Stimulated activated CD4-positive, alpha-beta T cell treated with anti-CD3 and anti-CD28 coated beads, TNF-alpha, amount 100 ng/mL, for 1 hour (primary cell): ENCODE results near the gene CDK11B.
"Not testable (repeated sequence)": the region's sequence is repeated elsewhere in the genome, so short reads cannot be mapped to it uniquely, and the experiment has no call there.

ENCODE experiments used
- DNase-seq, 3 donors: peaks; one replicate each; pipeline ENCODE4 v3.0.0-alpha.2; 2020; ENCODE audit warnings: low read depth in 3 of 3, low spot score in 1 of 3

The CDK11B gene

DNA sequence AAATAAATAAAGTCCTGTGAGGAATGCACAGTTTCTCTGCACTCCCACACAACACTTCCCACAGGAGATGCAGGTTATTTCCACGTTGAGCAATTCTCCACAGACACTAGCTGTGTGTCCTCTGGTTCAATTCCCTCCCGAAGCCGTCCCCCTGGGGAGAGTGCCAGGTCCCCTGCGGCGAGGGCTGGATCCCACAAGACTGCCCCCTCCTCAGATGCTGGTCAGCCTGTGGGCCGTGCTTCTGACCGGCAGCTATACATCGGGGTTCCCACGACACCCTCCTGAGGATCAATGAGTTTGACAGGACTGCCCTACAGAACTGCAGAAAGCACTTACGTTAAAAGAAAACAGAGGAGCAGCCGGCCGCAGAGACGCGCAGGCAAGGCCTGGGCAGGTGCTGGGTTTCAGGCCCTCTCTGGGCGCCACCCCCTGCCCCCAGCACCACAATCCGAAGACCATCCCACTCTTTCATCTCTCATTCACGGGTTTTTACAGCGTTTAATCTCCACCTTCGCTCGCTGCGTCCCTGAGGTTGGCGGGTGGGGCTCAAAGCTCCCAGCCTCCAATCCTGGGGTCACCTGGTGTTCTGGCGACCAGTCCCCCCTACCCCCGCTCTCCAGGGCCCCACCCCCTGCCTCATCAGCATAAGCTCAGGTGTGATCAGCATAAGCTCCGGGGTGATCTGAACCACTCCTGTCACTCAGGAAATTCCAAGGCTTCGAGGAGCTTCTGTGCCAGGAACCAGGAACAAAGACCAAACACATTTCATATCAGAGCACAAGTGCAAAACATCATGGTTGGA, 24.5 kb upstream of the CDK11B start:
- DNase-seq = no peak

DNA sequence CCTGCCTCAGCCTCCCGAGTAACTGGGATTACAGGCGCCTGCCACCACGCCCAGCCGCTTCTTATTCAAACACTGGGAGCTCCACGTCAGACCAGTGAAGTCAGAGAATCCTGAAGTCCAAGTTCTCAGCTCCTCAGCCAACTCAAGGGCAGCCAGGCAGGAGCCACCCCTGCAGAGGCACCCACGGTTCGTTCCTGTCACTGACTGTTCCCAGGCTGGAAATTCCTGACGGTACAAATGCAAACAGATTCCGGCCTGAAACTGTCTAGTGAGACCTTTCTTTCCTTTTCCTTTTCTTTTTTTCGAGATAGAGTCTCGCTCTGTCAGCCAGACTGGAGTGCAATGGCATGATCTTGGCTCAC, 22.1 kb upstream of the CDK11B start:
- no peak for DNase-seq

DNA sequence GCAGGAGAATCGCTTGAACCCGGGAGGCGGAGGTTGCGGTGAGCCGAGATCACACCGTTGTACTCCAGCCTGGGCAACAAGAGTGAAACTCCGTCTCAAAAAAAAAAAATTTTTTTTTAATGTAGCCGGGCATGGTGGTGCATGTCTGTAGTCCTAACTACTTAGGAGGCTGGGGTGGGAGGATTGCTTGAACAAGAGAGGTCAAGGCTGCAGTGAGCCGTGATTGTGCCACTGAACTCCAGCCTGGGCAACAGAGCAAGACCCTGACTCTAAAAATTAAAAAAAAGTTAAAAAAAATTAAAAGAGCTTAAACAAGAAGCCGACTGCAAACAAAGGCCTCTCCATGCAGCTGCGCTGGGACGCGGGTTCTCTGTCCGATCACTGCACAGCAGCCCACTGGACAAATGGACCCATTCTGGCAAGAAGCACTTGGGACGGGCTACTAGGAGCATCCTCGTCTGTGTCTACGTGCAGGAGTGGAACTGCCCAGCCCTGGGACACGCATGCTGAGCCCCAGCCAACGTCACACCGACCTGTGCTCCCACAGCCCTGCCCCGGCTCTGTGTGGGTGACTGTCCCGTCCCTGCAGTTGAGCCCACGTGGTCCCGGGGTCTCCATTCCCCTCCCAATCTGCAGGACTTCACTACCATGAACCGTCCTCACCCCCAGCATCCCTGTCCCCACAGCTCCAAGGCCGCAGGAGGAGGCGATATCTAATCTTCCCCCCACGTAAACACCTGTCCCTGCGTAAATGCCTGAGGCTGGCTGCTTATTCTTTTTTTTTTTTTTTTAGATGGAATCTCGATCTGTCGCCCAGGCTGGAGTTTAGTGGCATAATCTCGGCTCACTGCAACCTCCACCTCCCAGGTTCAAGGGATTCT, 21.5 kb upstream of the CDK11B start:
- DNase-seq = no peak

- DNase-seq = peak in 1 of 3 donors; percentile 49
Observed at GRCh38 chr1:1678581-1679380, 20.0 kb upstream of the CDK11B start.

DNA sequence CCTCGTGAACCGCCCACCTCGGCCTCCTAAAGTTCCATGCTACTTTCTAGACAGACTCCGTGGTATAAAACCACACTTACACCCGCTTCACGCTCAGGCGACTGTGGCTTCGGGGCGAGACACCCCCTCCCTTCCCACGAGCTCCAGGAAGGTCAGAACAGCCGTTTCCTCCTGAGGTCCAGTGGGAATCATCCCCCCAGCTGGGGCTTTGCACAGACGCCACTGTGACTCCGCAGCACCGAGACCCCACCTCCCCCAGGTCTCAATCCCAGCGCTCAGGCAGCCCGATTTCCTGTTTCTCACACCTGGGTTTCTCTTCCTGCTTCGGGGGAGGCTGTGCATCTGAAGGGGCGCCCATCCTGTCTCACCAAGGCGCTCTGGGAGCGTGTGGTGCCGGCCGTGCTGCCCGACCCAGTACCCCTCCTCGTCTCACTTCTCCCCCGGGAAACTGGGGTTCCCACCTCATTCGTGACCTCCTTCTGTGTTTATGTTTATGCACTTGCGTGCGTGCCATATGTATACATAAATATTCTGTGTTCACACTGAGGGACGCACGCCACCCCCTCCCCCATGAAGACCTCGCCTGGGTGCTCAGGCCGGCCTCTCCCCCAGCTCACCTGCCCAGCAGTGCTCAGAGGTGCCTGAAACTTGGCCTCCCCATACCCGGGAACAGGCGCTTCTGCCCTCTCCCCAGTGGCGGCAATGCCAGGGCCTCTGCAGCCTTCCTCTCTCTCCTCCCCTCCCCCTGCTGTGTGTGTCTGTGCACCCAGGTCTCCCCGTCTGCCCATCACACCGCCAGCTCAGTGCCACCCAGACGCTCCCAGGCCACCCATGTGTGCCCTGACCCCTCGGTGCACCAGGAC, 19.1 kb upstream of the CDK11B start:
- peak in 1 of 3 donors; percentile 43 for DNase-seq

- DNase-seq = not testable (repeated sequence)
Observed at GRCh38 chr1:1676087-1676486, 17.3 kb upstream of the CDK11B start.

DNA sequence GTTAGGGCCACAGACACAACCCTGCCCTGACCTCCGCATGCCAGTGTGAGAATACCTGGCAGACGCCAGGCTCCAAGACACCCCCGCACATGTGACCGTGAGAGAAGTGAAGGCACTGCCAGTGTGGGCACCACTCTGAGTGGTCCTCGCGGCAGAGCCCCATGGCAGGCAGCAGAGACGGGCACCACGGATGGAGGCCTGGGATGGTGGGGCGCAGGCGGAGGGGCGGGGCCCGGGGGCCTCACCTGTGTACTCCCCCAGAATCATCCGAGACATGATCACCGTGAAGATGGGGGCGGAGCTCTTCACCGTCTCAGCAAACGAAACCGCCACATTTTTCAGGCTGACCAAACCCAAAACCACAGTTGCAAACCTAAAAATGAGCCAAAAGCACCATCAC, 16.4 kb upstream of the CDK11B start:
- not testable (repeated sequence) for DNase-seq

DNA sequence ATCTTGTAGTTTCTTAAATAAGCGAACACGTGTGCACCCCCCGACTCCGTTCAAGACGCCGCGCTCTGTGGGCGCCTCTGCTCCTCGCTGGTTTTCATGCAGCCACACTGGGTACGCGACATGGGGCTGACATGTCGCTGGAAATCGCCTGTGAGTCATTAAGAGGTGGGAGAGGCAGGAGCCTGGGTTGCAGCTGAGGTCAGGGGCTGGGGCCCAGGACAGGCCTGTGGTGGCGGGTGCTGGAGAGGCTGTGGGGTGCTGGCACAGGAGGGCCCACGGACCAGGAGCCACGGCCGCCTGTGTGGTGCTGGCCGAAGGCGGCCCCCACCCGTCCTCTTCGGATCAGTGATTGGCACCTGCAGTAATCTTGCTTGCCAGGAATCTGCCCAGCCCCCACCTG, 16.0 kb upstream of the CDK11B start:
- not testable (repeated sequence) for DNase-seq

DNA sequence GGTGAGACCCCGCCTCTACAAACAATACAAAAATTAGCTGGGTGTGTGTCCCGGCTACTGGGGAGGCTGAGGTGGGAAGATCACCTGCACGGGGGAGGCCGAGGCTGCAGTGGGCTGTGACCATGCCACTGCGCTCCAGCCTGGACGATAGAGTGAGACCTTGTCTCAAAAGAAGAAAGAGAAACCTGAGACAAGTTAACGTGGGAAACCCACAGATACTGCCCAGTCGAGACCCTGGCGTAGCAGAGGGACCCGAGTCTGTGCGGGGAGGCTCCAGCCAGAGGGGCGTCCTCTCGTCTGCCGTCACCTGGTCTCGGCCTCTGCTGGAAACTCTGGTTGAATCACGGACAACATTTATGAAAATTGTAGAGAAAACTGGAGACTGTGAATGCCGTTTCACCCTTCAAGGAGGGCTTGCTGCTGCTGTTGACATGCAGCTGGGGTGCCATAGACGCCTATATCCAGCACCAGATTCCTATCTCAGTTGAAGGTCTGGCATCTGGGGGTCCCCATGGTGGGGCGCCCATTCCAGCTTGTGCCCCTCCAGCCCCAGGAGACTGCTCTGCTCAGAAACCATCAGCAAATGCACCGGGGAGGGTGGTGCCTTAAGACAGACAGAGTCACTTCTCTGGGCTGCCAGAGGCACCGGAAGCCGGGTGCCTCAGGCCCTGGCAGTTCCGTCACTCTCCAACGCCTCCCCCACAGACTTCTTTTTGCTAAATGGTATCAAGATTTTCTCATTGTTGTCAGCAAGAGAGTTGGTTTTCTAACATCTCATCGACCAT, 13.6 kb upstream of the CDK11B start:
- no peak for DNase-seq

- no peak for DNase-seq
Observed at GRCh38 chr1:1671365-1672119, 12.7 kb upstream of the CDK11B start.

DNA sequence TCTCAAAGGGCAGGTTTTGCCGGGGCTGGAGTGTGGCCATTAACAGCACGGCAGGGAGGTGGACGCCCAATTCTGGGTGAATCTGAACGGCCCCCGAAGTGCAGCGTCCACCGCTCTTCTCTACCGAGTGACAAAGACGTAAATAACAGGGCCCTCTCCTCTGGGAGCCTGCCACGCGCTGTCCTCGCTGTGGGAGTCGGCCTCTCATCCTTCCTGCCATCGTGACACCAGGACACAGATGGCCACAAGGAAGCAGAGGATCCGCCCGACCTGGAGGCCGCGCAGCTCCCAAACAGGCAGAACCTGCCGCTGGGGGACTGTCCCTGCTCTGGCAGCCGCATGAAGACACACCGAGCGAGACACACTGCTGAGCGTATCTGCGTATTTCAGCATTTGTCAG, 12.1 kb upstream of the CDK11B start:
- DNase-seq = no peak

DNA sequence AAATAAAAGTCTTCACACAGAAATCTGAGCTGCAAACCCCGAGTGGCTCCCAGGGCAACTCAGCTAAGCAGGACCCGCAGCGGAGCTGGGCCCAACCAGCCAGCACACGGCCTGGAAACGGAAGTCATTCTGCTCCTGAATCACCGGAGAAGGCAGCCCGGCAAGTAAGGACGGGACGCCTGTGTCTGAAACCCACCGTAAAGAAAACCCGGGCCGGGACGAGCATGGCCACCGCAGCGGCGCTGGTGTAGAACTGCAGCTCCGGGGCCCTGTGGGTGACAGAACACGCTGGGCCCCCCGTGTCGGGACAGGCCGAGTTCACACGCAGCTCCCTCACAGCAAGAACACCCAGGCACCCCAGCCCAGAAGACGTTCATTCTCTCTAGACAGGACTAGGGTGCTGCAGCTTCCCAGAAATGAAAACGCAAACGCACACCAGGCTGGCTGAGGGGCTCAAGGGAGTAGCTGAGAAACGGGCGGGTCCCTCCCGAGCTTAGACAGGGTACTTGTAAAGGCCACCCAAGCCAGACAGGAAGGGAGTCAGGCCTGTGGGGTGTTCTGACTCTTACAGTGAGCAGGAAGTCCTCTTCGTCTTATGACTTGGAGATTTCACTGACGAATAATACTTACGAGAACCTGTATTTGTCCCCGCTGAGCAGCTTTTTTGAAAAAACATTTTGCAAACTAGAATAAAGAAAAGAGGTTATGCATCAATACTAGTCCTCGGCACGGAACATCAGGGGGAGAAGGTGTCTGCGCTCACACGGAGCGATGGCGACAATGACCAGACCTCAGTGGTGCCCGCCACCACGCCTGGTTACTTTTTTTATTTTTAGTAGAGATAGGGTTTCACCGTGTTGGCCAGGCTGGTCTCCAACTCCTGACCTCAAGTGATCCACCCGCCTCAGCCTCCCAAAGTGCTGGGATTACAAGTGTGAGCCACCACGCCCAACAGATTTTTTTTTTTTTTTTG, 10.9 kb upstream of the CDK11B start:
- no peak for DNase-seq

DNA sequence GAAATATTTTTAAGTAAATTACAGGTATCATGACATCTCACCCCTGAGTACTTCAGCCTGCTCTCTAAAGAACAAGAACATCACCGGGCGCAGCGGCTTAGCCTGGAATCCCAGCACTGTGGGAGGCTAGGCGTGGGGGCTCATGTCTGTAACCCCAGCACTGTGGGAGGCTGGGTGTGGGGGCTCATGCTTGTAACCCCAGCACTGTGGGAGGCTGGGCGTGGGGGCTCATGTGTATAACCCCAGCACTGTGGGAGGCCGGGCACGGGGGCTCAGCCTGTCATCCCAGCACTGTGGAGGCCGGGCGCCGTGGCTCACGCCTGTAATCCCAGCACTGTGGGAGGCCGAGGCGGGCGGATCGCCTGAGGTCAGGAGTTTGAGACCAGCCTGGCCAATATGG, 7.7 kb upstream of the CDK11B start:
- no peak for DNase-seq

GRCh38 chr1:1665815-1666251, 7.0 kb upstream of the CDK11B start:
- DNase-seq = no peak

DNA sequence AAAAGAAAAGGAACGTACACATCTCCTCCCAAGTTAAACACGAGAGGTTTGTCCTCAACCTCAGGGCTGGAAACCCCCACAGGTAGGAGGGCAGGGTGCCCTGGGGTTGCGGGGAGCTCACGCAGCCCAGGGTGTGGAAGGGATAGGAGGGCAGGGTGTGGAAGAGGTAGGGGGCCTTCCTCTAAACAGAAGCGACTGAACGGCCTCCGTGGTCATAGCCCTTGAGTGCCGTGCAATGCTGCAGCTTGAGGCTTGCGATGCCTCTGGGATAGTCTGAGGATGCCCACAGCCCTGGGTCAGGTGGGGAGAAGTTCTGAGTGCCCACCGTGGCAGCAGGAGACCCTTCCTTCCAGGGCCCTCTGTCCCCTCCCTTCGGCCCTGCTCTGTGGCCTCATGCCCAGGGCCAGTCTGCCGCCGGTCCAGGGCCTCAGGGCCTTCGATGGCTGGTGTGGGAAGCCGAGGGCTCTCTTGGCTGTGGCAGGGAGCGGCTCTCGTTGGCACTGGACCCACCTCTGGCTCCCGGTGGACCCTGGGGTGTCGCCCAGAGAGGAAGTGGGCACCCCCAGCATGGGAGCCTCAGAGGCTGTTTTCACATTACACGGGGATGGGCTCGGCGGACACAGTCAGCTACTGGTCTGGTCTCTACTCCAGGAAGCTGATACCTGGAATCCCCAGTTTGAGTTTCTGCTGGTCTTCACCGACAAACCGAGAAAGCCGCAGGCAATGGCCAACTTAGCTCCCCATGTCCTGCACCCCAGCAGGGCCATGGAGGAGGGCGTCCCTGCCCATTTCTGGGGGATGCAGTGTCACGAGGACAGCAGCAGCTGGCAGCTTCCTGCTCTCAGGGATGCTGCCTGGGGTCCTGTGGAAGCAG, 6.4 kb upstream of the CDK11B start:
- DNase-seq = no peak

DNA sequence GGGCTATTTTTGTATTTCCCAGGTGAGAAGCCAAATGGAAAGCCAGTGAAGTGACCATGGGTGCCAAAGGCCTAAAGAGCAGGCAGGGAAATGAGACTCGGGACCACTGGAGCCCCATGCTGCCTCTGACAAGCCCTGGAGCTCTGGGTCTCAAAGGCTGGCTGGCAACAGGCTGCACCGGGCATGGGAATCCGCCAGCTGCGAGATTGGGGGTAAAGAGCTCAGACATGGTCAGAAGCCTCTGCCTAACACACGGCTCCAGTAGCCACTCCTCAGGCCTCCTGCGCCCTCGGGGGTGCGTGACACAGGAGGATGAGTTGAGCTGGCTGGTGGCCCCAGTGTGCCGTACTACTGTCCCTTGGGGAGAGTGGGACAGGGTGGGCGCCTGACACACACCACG, 5.5 kb upstream of the CDK11B start:
- not testable (repeated sequence) for DNase-seq
